GM23338 (cell line): ENCODE results near the gene HMOX1. TPM values are rescaled to one million over a fixed set of nuclear protein-coding genes. Genes with fewer than 3 reads are reported as not detected.

Source experiments
- ATAC-seq: fragments of 200-7000 bp; cut with Tn5 transposase; 3 replicates; pipeline ENCODE4 v1.9.1; 2020
- DNase-seq: peaks from one replicate; pipeline ENCODE4 v3.0.0-alpha.2; 2015; ENCODE audit warnings: low spot score
- H2AFZ ChIP-seq: fragments of 200-600 bp; sonication (generic); 2 replicates; pipeline ENCODE4 v1.8.0; 2016; ENCODE audit warnings: antibody characterized with exemption, mild to moderate bottlenecking, moderate library complexity
- H3F3A ChIP-seq: fragments of 200-600 bp; sonication (generic); replicated peaks from 2 replicates; pipeline ENCODE4 v1.8.0; 2017; ENCODE audit warnings: antibody characterized with exemption, mixed run types, low read depth
- H3K27ac ChIP-seq: fragments of 200-600 bp; sonication (generic); 2 replicates; pipeline ENCODE4 v1.6.1; 2016; ENCODE audit warnings: low read depth
- H3K27me3 ChIP-seq: fragments of 200-600 bp; sonication (generic); 2 replicates; pipeline ENCODE4 v1.8.0; 2016; ENCODE audit warnings: mild to moderate bottlenecking, mixed run types, moderate library complexity; ENCODE audit not compliant: insufficient read depth
- H3K36me3 ChIP-seq: fragments of 200-600 bp; sonication (generic); 2 replicates; pipeline ENCODE4 v1.8.0; 2016; ENCODE audit warnings: mild to moderate bottlenecking; ENCODE audit not compliant: insufficient read depth
- H3K4me1 ChIP-seq: fragments of 200-600 bp; sonication (generic); 2 replicates; pipeline ENCODE4 v1.8.0; 2016; ENCODE audit warnings: mild to moderate bottlenecking, moderate library complexity; ENCODE audit not compliant: insufficient read depth
- H3K4me2 ChIP-seq: fragments of 200-600 bp; sonication (generic); 2 replicates; pipeline ENCODE4 v1.7.1; 2017; ENCODE audit warnings: mixed run types
- H3K4me3 ChIP-seq: fragments of 200-600 bp; sonication (generic); 2 replicates; pipeline ENCODE4 v1.6.1; 2016; ENCODE audit warnings: mixed run types
- H3K79me2 ChIP-seq: fragments of 200-600 bp; sonication (generic); replicated peaks from 2 replicates; pipeline ENCODE4 v1.8.0; 2017; ENCODE audit warnings: mild to moderate bottlenecking; ENCODE audit not compliant: insufficient read depth
- H3K9me2 ChIP-seq: fragments of 200-600 bp; sonication (generic); 2 replicates; pipeline ENCODE4 v1.8.0; 2017; ENCODE audit not compliant: insufficient read depth
- H4K20me1 ChIP-seq: fragments of 200-600 bp; sonication (generic); replicated peaks from 2 replicates; pipeline ENCODE4 v1.8.0; 2017; ENCODE audit warnings: mild to moderate bottlenecking; ENCODE audit not compliant: insufficient read depth
- H3K27ac Mint-ChIP-seq: 2 replicates; pipeline ENCODE4 v1.8.0; 2020; ENCODE audit warnings: inconsistent platforms, mild to moderate bottlenecking, moderate library complexity, mixed read lengths
- H3K27me3 Mint-ChIP-seq: 3 replicates; pipeline ENCODE4 v1.8.0; 2022; ENCODE audit warnings: low read depth, mild to moderate bottlenecking, moderate library complexity, mixed read lengths, inconsistent platforms; ENCODE audit not compliant: insufficient read depth, poor library complexity
- H3K36me3 Mint-ChIP-seq: 3 replicates; pipeline ENCODE4 v1.8.0; 2021; ENCODE audit warnings: low read depth, mild to moderate bottlenecking, inconsistent platforms, moderate library complexity, mixed read lengths
- H3K4me1 Mint-ChIP-seq: 3 replicates; pipeline ENCODE4 v1.8.0; 2020; ENCODE audit warnings: mild to moderate bottlenecking, inconsistent platforms, mixed read lengths
- H3K4me3 Mint-ChIP-seq: 3 replicates; pipeline ENCODE4 v1.8.0; 2021; ENCODE audit warnings: moderate library complexity, mild to moderate bottlenecking, inconsistent platforms, mixed read lengths
- H3K9me3 Mint-ChIP-seq: 3 replicates; pipeline ENCODE4 v1.8.0; 2020; ENCODE audit warnings: moderate library complexity, mild to moderate bottlenecking, inconsistent platforms, mixed read lengths
- CREB1 ChIP-seq: fragments of 250-450 bp; sonication (Bioruptor Pico); IDR thresholded peaks from 2 replicates; pipeline ENCODE4 v1.5.0; 2020; ENCODE audit warnings: low read depth, mild to moderate bottlenecking, moderate library complexity
- JUNB ChIP-seq: IDR thresholded peaks from one replicate; pipeline ENCODE4 v1.6.1; 2016; ENCODE audit warnings: antibody characterized with exemption; ENCODE audit not compliant: unreplicated experiment
- POLR2AphosphoS5 ChIP-seq: IDR thresholded peaks from 2 replicates; pipeline ENCODE4 v1.6.1; 2016; ENCODE audit warnings: antibody characterized with exemption, low read depth
- STAT1 ChIP-seq: IDR thresholded peaks from one replicate; pipeline ENCODE4 v1.6.1; 2016; ENCODE audit warnings: antibody characterized with exemption; ENCODE audit not compliant: unreplicated experiment
- ZNF114 ChIP-seq: fragments of 250-450 bp; sonication (Bioruptor Pico); IDR thresholded peaks from 2 replicates; pipeline ENCODE4 v1.5.0; 2020; ENCODE audit warnings: mild to moderate bottlenecking, moderate library complexity
- ZNF462 ChIP-seq: fragments of 250-450 bp; sonication (Bioruptor Pico); IDR thresholded peaks from 2 replicates; pipeline ENCODE4 v1.5.0; 2020; ENCODE audit warnings: mild to moderate bottlenecking, moderate library complexity
- polyA plus RNA-seq: library from polyadenylated mRNA; unstranded; fragments of >200 nt; fragmentation: Nextera tagmentation; extraction: Ambion mirVana; gene quantifications from 2 replicates; pipeline ENCODE4 v1.2.1, GENCODE V29; 2016
- total RNA-seq: library from RNA; depleted of rRNA; stranded (reverse); fragments of >200 nt; shearing (Covaris generic); gene quantifications from 2 replicates; pipeline ENCODE4 v1.2.3, GENCODE V29; 2014
- TF ChIP-seq, protein P1 (sequence below): IDR thresholded peaks from one replicate; pipeline ENCODE4 v1.6.1; 2018; ENCODE audit warnings: antibody characterized with exemption; ENCODE audit not compliant: unreplicated experiment
- TF ChIP-seq, protein P2 (sequence below): IDR thresholded peaks from 2 replicates; pipeline ENCODE4 v1.6.1; 2016; ENCODE audit warnings: antibody characterized with exemption
- TF ChIP-seq, protein P3 (sequence below), 2 experiments: fragments of 200-600 bp in 1 of 2; sonication (generic) in 1 of 2; conservative IDR thresholded peaks; 2 replicates each; pipeline versions ENCODE4 v1.5.1 to v1.6.1; 2016 to 2017; ENCODE audit warnings: antibody characterized with exemption in 2 of 2, low read depth in 2 of 2, mild to moderate bottlenecking in 2 of 2, moderate library complexity in 1 of 2

The HMOX1 gene
- total and polyA plus RNA-seq, 2 experiments from 2014 or later: 10.9 to 22.6 TPM

DNA sequence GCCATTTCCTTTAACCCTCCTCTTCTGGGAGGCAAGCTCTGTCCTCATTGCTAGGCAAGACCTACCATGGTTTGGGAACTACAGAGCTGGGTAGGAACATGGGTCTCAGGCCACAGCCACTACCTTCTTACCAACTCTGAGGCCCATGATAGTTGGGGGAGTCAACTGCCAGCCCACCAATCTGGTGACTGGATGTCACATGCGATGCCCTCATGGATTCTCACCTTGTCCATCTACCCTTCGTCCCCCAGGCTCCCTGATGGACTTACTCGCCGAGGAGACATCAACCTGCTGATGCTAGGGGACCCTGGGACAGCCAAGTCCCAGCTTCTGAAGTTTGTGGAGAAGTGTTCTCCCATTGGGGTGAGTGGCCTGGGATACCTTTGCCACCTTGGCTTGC lies 32.7 kb downstream of the HMOX1 start (continued):
- TF ChIP-seq ZNF462: no peak
- TF ChIP-seq CREB1 (CRISPR knock-in tag): no peak
- TF ChIP-seq JUNB: no peak
- TF ChIP-seq, protein P1, sequence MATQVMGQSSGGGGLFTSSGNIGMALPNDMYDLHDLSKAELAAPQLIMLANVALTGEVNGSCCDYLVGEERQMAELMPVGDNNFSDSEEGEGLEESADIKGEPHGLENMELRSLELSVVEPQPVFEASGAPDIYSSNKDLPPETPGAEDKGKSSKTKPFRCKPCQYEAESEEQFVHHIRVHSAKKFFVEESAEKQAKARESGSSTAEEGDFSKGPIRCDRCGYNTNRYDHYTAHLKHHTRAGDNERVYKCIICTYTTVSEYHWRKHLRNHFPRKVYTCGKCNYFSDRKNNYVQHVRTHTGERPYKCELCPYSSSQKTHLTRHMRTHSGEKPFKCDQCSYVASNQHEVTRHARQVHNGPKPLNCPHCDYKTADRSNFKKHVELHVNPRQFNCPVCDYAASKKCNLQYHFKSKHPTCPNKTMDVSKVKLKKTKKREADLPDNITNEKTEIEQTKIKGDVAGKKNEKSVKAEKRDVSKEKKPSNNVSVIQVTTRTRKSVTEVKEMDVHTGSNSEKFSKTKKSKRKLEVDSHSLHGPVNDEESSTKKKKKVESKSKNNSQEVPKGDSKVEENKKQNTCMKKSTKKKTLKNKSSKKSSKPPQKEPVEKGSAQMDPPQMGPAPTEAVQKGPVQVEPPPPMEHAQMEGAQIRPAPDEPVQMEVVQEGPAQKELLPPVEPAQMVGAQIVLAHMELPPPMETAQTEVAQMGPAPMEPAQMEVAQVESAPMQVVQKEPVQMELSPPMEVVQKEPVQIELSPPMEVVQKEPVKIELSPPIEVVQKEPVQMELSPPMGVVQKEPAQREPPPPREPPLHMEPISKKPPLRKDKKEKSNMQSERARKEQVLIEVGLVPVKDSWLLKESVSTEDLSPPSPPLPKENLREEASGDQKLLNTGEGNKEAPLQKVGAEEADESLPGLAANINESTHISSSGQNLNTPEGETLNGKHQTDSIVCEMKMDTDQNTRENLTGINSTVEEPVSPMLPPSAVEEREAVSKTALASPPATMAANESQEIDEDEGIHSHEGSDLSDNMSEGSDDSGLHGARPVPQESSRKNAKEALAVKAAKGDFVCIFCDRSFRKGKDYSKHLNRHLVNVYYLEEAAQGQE: no peak

- Mint-ChIP-seq H3K4me3 (no peak overlapping the region), H3K4me1 (peaks cover 9% of the 10 kb centered on the region; the same call in 2 of the 3 replicates), H3K27me3 (peaks cover 14% of the 10 kb centered on the region), H3K36me3 (peaks cover 98% of the 10 kb centered on the region), H3K27ac (no peak overlapping the region), H3K9me3 (no peaks in the 10 kb centered on the region)
- H3K4me2 ChIP-seq: no peak overlapping the region
- ATAC-seq (no peak), DNase-seq (no peak)
- peaks cover 6% of the 10 kb centered on the region; the same call in 1 of the 2 replicates for H3K79me2 ChIP-seq
- no peak overlapping the region for H3K27ac ChIP-seq
- H3K4me3 ChIP-seq: no peak overlapping the region
- peaks cover 15% of the 10 kb centered on the region for H4K20me1 ChIP-seq
- peaks cover 86% of the 10 kb centered on the region for H3K36me3 ChIP-seq
- no peaks in the 10 kb centered on the region for H3K4me1 ChIP-seq
- H3F3A ChIP-seq: 0 out of 2 replicates have a peak, but pooled peaks cover 30% of the 10 kb centered on the region
- H3K9me2 ChIP-seq: no peaks in the 10 kb centered on the region
- H2AFZ ChIP-seq: no peak overlapping the region
- no peaks in the 10 kb centered on the region for H3K27me3 ChIP-seq
- TF ChIP-seq ZNF114: no peak
- no peak for TF ChIP-seq POLR2AphosphoS5
- no peak for TF ChIP-seq JUNB
- TF ChIP-seq, protein P2, sequence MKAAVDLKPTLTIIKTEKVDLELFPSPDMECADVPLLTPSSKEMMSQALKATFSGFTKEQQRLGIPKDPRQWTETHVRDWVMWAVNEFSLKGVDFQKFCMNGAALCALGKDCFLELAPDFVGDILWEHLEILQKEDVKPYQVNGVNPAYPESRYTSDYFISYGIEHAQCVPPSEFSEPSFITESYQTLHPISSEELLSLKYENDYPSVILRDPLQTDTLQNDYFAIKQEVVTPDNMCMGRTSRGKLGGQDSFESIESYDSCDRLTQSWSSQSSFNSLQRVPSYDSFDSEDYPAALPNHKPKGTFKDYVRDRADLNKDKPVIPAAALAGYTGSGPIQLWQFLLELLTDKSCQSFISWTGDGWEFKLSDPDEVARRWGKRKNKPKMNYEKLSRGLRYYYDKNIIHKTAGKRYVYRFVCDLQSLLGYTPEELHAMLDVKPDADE: no peak
- TF ChIP-seq, protein P1: no peak
- TF ChIP-seq STAT1: no peak
- TF ChIP-seq, protein P3, sequence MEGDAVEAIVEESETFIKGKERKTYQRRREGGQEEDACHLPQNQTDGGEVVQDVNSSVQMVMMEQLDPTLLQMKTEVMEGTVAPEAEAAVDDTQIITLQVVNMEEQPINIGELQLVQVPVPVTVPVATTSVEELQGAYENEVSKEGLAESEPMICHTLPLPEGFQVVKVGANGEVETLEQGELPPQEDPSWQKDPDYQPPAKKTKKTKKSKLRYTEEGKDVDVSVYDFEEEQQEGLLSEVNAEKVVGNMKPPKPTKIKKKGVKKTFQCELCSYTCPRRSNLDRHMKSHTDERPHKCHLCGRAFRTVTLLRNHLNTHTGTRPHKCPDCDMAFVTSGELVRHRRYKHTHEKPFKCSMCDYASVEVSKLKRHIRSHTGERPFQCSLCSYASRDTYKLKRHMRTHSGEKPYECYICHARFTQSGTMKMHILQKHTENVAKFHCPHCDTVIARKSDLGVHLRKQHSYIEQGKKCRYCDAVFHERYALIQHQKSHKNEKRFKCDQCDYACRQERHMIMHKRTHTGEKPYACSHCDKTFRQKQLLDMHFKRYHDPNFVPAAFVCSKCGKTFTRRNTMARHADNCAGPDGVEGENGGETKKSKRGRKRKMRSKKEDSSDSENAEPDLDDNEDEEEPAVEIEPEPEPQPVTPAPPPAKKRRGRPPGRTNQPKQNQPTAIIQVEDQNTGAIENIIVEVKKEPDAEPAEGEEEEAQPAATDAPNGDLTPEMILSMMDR (conservative IDR thresholded peaks at IDR 0.05; ENCODE audit: low read depth in 2 of 2): no peak
Observed at GRCh38 chr22:35417606-35418005, 36.7 kb downstream of the HMOX1 start.
